CD4-positive, alpha-beta T cell (primary cell): ENCODE results near the gene ACER1. TPM values are rescaled to one million over a fixed set of nuclear protein-coding genes. Genes with fewer than 3 reads are reported as not detected.

Experiments
- ATAC-seq: fragments of 200-7000 bp; cut with Tn5 transposase; one replicate; pipeline ENCODE4 v1.10.0; 2022; ENCODE audit warnings: mild to moderate bottlenecking; ENCODE audit not compliant: poor library complexity
- CTCF ChIA-PET: fragments of 350-600 bp; sonication (Branson Sonifier 250); formaldehyde crosslinking; loops from one replicate; lab custom pipeline; 2021; ENCODE audit warnings: antibody characterized with exemption, inconsistent platforms; lab: Charles Lee
- POLR2A ChIA-PET: fragments of 350-600 bp; sonication (Branson Sonifier 250); formaldehyde crosslinking; loops from one replicate; lab custom pipeline; 2021; ENCODE audit warnings: antibody characterized with exemption, inconsistent platforms; lab: Charles Lee
- DNase-seq, 14 experiments: peaks; one replicate each; pipeline ENCODE4 v3.0.0-alpha.2; 2013 to 2020; ENCODE audit warnings: mixed read lengths in 2 of 14
- H3K27ac ChIP-seq, 2 donors: one replicate each; pipeline versions ENCODE4 v1.5.1 to v1.7.0; 2013; ENCODE audit warnings: low read length in 2 of 2, low read depth in 1 of 2, mild to moderate bottlenecking in 1 of 2
- H3K27me3 ChIP-seq, 2 experiments: 1 replicate in 1 of 2; 2 replicates in 1 of 2; pipeline versions ENCODE4 v1.6.1 to v1.7.0; 2013; ENCODE audit warnings: low read length in 2 of 2, control low read depth in 1 of 2, mild to moderate bottlenecking in 1 of 2, moderate library complexity in 1 of 2; ENCODE audit not compliant: insufficient read depth in 2 of 2, control insufficient read depth in 1 of 2
- H3K36me3 ChIP-seq: one replicate; pipeline ENCODE4 v1.6.1; 2013; ENCODE audit warnings: low read length, control low read depth; ENCODE audit not compliant: insufficient read depth
- H3K4me1 ChIP-seq: one replicate; pipeline ENCODE4 v1.6.1; 2013; ENCODE audit warnings: low read length, control low read depth; ENCODE audit not compliant: insufficient read depth
- H3K4me3 ChIP-seq: one replicate; pipeline ENCODE4 v1.5.1; 2013; ENCODE audit warnings: mild to moderate bottlenecking, low read length, moderate library complexity
- H3K9me3 ChIP-seq, 2 experiments: 1 replicate in 1 of 2; 2 replicates in 1 of 2; pipeline versions ENCODE4 v1.6.1 to v1.7.0; 2013; ENCODE audit warnings: low read length in 2 of 2, mild to moderate bottlenecking in 2 of 2, control low read depth in 1 of 2, moderate library complexity in 1 of 2; ENCODE audit not compliant: control insufficient read depth in 1 of 2, insufficient read depth in 1 of 2
- H3K27ac Mint-ChIP-seq: one replicate; pipeline ENCODE4 v1.8.0; 2020; ENCODE audit warnings: mixed read lengths
- H3K27me3 Mint-ChIP-seq: one replicate; pipeline ENCODE4 v1.8.0; 2021; ENCODE audit warnings: mixed read lengths
- H3K36me3 Mint-ChIP-seq: one replicate; pipeline ENCODE4 v1.8.0; 2021; ENCODE audit warnings: low read depth, mixed read lengths
- H3K4me1 Mint-ChIP-seq: one replicate; pipeline ENCODE4 v1.8.0; 2021; ENCODE audit warnings: low read depth, mixed read lengths
- H3K4me3 Mint-ChIP-seq: one replicate; pipeline ENCODE4 v1.8.0; 2020; ENCODE audit warnings: mild to moderate bottlenecking, mixed read lengths
- H3K9me3 Mint-ChIP-seq: one replicate; pipeline ENCODE4 v1.8.0; 2020; ENCODE audit warnings: mixed read lengths
- intact Hi-C, 2 experiments: fragments of 100-400 bp; cut with DNase I in 1 of 2; cut with micrococcal nuclease in 1 of 2; formaldehyde crosslinking; loops; one replicate each; pipeline versions ENCODE4 v1.15.1 to v1.9.0; 2023 to 2025; cut with DNase I, micrococcal nuclease
- total RNA-seq, 174 experiments: library from RNA in 2 of 174; stranded (reverse) in 2 of 174; gene quantifications; one replicate each; pipeline ENCODE4 v1.2.3 and lab custom pipeline; 2021 to 2026
- TF ChIP-seq, protein P1 (sequence below): fragments of 200-600 bp; IDR thresholded peaks from one replicate; pipeline ENCODE4 v1.8.0; 2022; ENCODE audit warnings: antibody characterized with exemption, mild to moderate bottlenecking

Gene ACER1
- total RNA-seq, 2 experiments from 2014 or later = 2.7 to 3.1 TPM

- intact Hi-C loops = loop anchor here (1.0 to 10.0 kb wide), 9 partner anchors 10 to 468 kb away; partner anchors contain the start of genes GTF2F1 (in 2 of the 2), CLPP (in 1 of the 2), GPR108 (in 1 of the 2) and KHSRP (in 1 of the 2)
- ATAC-seq (peak; percentile 75), DNase-seq (peak; percentile 89 to 100 (median 96))
- Mint-ChIP-seq H3K27me3 (no peaks in the 10 kb centered on the region), H3K27ac (peak within 1 kb of the TSS; percentile 89), H3K36me3 (peaks cover 48% of the 10 kb centered on the region), H3K4me1 (peaks cover 19% of the 10 kb centered on the region), H3K9me3 (no peaks in the 10 kb centered on the region), H3K4me3 (peak within 1 kb of the TSS; percentile 96)
- H3K27me3 ChIP-seq = no peaks in the 10 kb centered on the region
- CTCF ChIA-PET = no interaction called here
- H3K4me1 ChIP-seq = peaks cover 18% of the 10 kb centered on the region
- no peaks in the 10 kb centered on the region for H3K9me3 ChIP-seq
- H3K27ac ChIP-seq = peak within 1 kb of the TSS; percentile 84 to 87
- TF ChIP-seq, protein P1, sequence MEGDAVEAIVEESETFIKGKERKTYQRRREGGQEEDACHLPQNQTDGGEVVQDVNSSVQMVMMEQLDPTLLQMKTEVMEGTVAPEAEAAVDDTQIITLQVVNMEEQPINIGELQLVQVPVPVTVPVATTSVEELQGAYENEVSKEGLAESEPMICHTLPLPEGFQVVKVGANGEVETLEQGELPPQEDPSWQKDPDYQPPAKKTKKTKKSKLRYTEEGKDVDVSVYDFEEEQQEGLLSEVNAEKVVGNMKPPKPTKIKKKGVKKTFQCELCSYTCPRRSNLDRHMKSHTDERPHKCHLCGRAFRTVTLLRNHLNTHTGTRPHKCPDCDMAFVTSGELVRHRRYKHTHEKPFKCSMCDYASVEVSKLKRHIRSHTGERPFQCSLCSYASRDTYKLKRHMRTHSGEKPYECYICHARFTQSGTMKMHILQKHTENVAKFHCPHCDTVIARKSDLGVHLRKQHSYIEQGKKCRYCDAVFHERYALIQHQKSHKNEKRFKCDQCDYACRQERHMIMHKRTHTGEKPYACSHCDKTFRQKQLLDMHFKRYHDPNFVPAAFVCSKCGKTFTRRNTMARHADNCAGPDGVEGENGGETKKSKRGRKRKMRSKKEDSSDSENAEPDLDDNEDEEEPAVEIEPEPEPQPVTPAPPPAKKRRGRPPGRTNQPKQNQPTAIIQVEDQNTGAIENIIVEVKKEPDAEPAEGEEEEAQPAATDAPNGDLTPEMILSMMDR = no peak
- peaks cover 23% of the 10 kb centered on the region for H3K36me3 ChIP-seq
- H3K4me3 ChIP-seq = peak within 1 kb of the TSS; percentile 66
- POLR2A ChIA-PET = interaction anchor here (0.5 to 4.0 kb wide), 11 partner anchors 10 to 1548 kb away, joined by 3 to 172 read pairs (median 5); partner anchors contain the start of genes CLPP, DENND1C, GTF2F1 and KHSRP
These were observed 39.2 kb upstream of the ACER1 start, which contains the start of gene ALKBH7 for GRCh38 chr19:6372594-6373095. Gene ALKBH7 (plus strand): TSS chr19:6372794. CDS start chr19:6372821, 27 bp downstream.

GRCh38 chr19:6364353-6364752 is 30.9 kb upstream of the ACER1 start:
- POLR2A ChIA-PET = interaction anchor here (6.3 kb wide), 1 partner anchor 8 kb away, joined by 172 read pairs; the partner anchor contains the start of gene ALKBH7
- H3K9me3 ChIP-seq = no peaks in the 10 kb centered on the region
- H3K4me1 ChIP-seq = peaks cover 40% of the 10 kb centered on the region
- H3K4me3 ChIP-seq = no peak overlapping the region
- H3K9me3 Mint-ChIP-seq = no peaks in the 10 kb centered on the region
- no peaks in the 10 kb centered on the region for H3K27me3 Mint-ChIP-seq
- no peak overlapping the region for H3K27ac Mint-ChIP-seq
- DNase-seq (no peak), ATAC-seq (no peak)
- no peak overlapping the region for H3K27ac ChIP-seq
- H3K36me3 ChIP-seq = peaks cover 54% of the 10 kb centered on the region
- no peaks in the 10 kb centered on the region for H3K27me3 ChIP-seq
- TF ChIP-seq, protein P1 = no peak
- peak overlapping the region; percentile 56 for H3K4me3 Mint-ChIP-seq
- CTCF ChIA-PET = no interaction called here
- intact Hi-C loops = loop anchor here in 1 of 2 experiments (5.0 to 10.0 kb wide), 4 partner anchors 500 to 1560 kb away; partner anchors contain the start of genes CTXN1, HSD11B1L, MICOS13 and SNAPC2
- H3K36me3 Mint-ChIP-seq = peaks cover 72% of the 10 kb centered on the region
- peaks cover 23% of the 10 kb centered on the region for H3K4me1 Mint-ChIP-seq

DNA sequence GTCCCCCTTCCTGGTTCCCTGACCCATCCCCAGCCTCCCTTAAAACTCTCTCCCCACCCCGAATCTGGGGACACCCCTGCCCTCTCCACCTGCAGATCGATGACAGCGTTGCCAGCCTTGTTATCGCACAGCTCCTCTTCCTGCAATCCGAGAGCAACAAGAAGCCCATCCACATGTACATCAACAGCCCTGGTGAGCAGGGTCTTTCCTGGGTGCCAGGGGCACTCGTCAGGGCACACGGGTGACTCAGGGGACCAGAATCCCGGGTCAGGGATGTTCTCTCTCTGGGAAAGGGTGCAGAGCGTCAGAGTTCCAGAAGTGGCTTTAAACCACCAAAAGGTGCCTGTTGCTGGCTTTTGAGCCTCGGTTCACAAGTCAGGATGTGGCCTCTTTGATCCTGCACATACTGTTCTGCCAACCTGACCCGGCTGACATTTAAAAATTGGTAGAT is 29.0 kb upstream of the ACER1 start:
- peak; percentile 54 for ATAC-seq
- Histone ChIP-seq H3K4me3 (peak overlapping the region; percentile 86), H3K9me3 (no peaks in the 10 kb centered on the region), H3K27me3 (no peaks in the 10 kb centered on the region), H3K36me3 (peaks cover 36% of the 10 kb centered on the region), H3K27ac (peak overlapping the region; percentile 83), H3K4me1 (peaks cover 40% of the 10 kb centered on the region)
- TF ChIP-seq, protein P1 = no peak
- peak in 12 of 14 experiments; percentile 13 to 86 (median 35) for DNase-seq
- Mint-ChIP-seq H3K4me3 (peak overlapping the region; percentile 94), H3K27me3 (no peaks in the 10 kb centered on the region), H3K4me1 (peaks cover 27% of the 10 kb centered on the region), H3K9me3 (no peaks in the 10 kb centered on the region), H3K27ac (peak overlapping the region; percentile 92), H3K36me3 (peaks cover 58% of the 10 kb centered on the region)
- ChIA-PET POLR2A (interaction anchor here (1.2 to 6.3 kb wide), 4 partner anchors 10 to 119 kb away, joined by 3 to 172 read pairs (median 41); partner anchors contain the start of genes ALKBH7, DENND1C, GTF2F1 and KHSRP), CTCF (interaction anchor here (0.8 to 1.3 kb wide), 2 partner anchors 10 to 50 kb away, joined by 3 to 4 read pairs; no protein-coding TSS in a partner anchor)
- intact Hi-C loops = loop anchor here (1.0 to 10.0 kb wide), 8 partner anchors 10 to 1562 kb away; partner anchors contain the start of genes ALKBH7 (in 1 of the 2), CTXN1 (in 1 of the 2), GTF2F1 (in 1 of the 2) and HSD11B1L (in 1 of the 2)
